Fibroblast of skin of abdomen (primary cell): Measurements from ENCODE around the gene SCN8A.

Experiments
- DNase-seq: peaks from one replicate; pipeline ENCODE4 v3.0.0-alpha.2; 2013

The SCN8A gene

GRCh38 chr12:51675071-51675803 is 84.2 kb downstream of the SCN8A start:
- no peak for DNase-seq

- DNase-seq = no peak
These were observed 85.8 kb downstream of the SCN8A start for GRCh38 chr12:51676875-51677274.

- no peak for DNase-seq
These were observed 86.4 kb downstream of the SCN8A start for GRCh38 chr12:51677284-51677968.

GRCh38 chr12:51678086-51678724 is 87.2 kb downstream of the SCN8A start:
- DNase-seq = peak; percentile 57

- no peak for DNase-seq
These were observed 91.9 kb downstream of the SCN8A start for GRCh38 chr12:51682981-51683380.

GRCh38 chr12:51683763-51684357 is 92.8 kb downstream of the SCN8A start:
- peak; percentile 67 for DNase-seq

- DNase-seq = peak; percentile 67
These were observed 95.7 kb downstream of the SCN8A start for GRCh38 chr12:51686727-51687126.

- peak; percentile 71 for DNase-seq
These were observed 96.1 kb downstream of the SCN8A start for GRCh38 chr12:51687177-51687576.

- DNase-seq = peak; percentile 93
These were observed 96.6 kb downstream of the SCN8A start for GRCh38 chr12:51687614-51688013.

GRCh38 chr12:51689983-51690382 is 99.0 kb downstream of the SCN8A start:
- DNase-seq = no peak

GRCh38 chr12:51692016-51692415 is 101.0 kb downstream of the SCN8A start:
- no peak for DNase-seq

GRCh38 chr12:51693569-51693968 is 102.5 kb downstream of the SCN8A start:
- DNase-seq = no peak

- DNase-seq = no peak
These were observed 103.1 kb downstream of the SCN8A start for GRCh38 chr12:51694146-51694545.

GRCh38 chr12:51695241-51696010 is 104.4 kb downstream of the SCN8A start:
- peak; percentile 25 for DNase-seq

GRCh38 chr12:51699219-51699618 is 108.2 kb downstream of the SCN8A start:
- no peak for DNase-seq

- no peak for DNase-seq
These were observed 109.9 kb downstream of the SCN8A start for GRCh38 chr12:51700887-51701286.

- no peak for DNase-seq
These were observed 111.6 kb downstream of the SCN8A start for GRCh38 chr12:51702587-51702986.

GRCh38 chr12:51705450-51705849 is 114.4 kb downstream of the SCN8A start:
- DNase-seq = no peak

GRCh38 chr12:51706206-51706605 is 115.2 kb downstream of the SCN8A start:
- DNase-seq = no peak

GRCh38 chr12:51714666-51715065 is 123.6 kb downstream of the SCN8A start:
- DNase-seq = peak; percentile 87

- no peak for DNase-seq
These were observed 126.4 kb downstream of the SCN8A start for GRCh38 chr12:51717326-51717925.
